HG02678 (cell line): ENCODE data around the gene ELMO1.
"Not testable (repeated sequence)": the region's sequence is repeated elsewhere in the genome, so short reads cannot be mapped to it uniquely, and the experiment has no call there.

Experiments
- ATAC-seq: cut with Tn5 transposase; IDR thresholded peaks from one replicate; pipeline ENCODE4 v1.9.1; 2021; ENCODE audit warnings: mild to moderate bottlenecking, moderate library complexity; ENCODE audit not compliant: unreplicated experiment

ELMO1 gene

GRCh38 chr7:37149773-37150124, 298.9 kb downstream of the ELMO1 start:
- ATAC-seq, result no peak

- ATAC-seq, result no peak
Measured at GRCh38 chr7:37149051-37149772, 299.5 kb downstream of the ELMO1 start.

DNA sequence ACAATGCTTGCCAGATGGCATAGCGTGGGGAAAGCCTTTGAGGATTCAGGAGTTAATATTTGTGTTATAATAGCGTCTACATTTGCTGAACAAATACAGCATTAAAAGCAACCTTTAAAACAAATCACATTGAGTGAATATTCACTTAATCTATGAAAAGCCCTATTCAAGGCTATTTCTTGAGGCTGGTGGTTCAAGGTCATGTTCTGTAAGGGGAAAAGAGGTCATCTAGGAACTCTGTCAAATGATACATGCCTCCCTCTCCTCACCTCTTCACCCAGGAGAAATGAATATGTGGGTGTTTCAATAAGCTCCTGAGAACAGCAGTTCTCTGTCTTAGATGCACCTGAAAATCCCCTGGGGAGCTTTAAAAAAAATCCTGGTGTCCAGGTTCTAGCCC, 303.0 kb downstream of the ELMO1 start:
- no peak for ATAC-seq

DNA sequence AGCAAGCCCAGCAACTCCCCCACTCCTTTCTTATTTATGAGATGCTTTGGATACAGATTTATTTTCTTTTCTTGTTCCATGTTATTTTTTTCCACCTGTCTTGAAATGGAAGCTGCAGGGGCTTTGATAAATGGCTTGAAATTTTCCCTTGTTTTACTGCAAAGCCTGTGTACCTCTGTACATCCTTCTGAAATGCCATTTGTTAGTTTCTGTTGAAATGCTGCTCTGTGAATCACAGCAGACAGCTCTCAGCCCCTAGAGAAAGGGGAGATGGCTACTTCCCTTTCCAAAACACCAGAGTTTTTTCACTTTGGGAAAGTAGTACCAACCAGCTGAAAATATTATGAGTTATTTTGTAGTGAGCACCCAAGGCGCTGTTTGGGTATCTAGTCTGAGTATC, 304.2 kb downstream of the ELMO1 start:
- no peak for ATAC-seq

DNA sequence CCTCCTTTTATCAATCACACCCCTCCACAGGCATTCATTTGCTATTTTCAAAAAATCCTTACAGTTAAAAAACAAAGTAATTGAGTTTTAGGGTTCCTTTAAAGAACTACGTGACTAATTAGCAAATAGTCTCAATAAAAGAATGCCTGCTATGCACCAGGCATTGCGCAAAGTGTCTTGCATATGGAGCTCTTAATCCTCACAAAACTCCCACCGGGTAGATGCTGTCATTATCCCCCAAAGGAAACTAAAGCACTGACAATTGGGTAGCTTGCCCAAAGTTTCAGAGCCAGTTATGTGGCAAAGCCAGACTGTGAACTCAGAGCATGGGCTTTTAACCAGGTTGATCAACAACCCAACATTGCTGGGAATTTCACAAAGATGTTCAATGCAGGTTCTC, 305.7 kb downstream of the ELMO1 start:
- no peak for ATAC-seq

- no peak for ATAC-seq
Measured at GRCh38 chr7:37141742-37142141, 306.9 kb downstream of the ELMO1 start.

DNA sequence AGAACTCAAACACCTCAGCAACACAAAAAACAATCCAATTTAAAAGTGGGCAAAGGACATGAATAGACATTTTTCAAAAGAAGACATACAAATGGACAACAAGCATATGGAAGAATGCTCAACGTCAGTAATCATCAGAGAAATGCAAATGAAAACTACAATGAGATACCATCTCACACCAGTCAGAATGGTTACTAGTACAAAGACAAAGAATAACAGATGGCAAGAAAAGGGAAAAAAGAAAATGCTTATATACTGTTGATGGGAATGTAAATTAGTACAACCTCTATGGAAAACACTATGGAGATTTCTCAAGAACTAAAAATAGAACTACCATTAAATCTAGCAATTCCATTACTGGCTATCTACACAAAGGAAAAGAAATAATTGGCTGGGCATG, 314.8 kb downstream of the ELMO1 start:
- not testable (repeated sequence) for ATAC-seq

DNA sequence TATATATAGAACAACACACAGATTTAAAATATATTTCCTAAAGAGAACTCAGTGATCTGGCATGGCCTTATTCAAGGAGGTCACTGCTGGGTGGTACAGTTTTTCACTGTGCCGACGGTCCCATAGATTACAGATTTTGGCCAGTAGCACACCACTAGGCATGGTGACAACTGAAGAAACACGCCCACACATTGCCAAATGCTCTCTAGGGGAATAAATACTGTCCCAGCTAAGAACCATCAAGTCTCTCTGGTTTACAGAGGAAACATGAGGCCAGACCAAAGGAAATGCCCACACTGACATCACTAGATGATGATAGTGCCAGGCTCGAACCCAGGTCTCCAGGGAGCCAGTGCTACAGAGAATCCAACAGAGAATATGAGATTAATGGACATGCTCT, 316.8 kb downstream of the ELMO1 start:
- ATAC-seq, result no peak

GRCh38 chr7:37129035-37129425, 319.6 kb downstream of the ELMO1 start:
- ATAC-seq, result no peak

DNA sequence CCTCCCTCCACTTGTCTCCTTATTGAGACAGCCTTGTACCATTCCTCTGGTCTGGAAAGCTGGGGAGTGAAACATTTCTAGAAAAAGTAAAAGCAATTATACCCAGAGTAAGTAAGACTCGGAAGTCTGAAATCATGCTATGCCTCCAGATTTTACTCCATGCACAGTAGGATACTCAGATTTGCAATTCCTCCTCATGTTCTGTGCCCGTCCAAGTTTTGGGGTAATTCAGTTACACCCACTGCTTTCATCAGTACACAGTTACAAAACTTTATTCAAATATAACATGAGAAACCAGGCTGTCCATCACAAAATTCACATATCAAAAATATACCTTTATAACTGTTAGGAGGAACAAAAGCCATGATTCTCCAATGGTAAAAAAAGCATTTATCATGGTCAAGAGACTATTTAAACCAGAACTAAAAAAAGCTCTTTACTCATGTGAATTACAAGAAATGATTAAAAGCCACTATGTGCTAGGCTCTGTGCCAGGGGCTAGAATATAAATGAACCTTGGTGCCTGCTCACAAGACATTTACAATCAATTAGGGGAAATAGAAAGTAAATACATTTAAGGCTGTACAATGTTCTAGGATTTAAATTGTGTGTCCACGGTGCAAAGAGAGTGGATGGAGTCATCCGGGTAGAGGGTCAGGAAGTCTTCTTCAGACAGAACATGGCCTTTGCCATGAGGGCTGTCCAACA, 320.2 kb downstream of the ELMO1 start:
- ATAC-seq, result no peak

- ATAC-seq, result no peak
Measured at GRCh38 chr7:37119296-37119860, 329.3 kb downstream of the ELMO1 start.

DNA sequence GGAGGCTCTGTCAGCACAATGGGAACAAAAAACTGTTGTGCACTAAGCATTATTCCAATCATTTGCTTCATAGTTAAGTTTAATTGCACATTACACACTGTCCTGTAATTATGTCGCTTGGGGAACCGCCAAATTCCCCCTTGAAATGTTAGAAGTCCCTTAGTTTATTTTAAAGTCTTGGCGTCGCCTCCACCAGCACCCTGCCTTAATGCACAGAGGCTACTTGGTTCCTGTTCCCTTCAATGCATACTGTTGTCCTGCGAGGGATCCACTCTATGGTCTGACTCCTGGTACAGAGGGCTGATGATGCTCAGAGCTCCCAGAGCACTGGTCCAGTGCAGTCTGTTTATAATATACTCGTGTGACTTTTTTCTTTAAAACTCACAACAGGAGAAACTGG, 330.7 kb downstream of the ELMO1 start:
- no peak for ATAC-seq

- no peak for ATAC-seq
Measured at GRCh38 chr7:37117292-37117691, 331.4 kb downstream of the ELMO1 start.

GRCh38 chr7:37116093-37116701, 332.5 kb downstream of the ELMO1 start:
- no peak for ATAC-seq

GRCh38 chr7:37113661-37114355, 334.9 kb downstream of the ELMO1 start:
- no peak for ATAC-seq

DNA sequence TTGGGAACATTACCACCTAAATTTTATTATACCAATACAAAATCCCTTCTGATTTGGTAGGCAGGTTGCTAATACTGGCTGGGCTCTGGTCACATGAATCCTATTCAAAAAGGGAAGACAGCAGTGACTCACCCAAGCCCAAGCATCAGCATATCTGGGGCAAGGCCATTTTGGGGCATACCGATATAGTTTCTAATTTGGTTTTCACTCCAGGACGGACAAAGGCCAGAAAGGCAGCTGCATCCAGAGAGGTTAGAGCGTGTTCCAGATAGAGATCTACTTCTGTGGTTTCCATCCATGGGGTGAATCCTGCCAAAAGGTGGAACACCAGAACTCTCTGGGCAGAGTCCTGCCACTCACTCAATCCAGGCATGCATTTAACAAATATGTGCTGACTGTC, 335.8 kb downstream of the ELMO1 start:
- ATAC-seq, result no peak

- no peak for ATAC-seq
Measured at GRCh38 chr7:37112218-37112617, 336.4 kb downstream of the ELMO1 start.

DNA sequence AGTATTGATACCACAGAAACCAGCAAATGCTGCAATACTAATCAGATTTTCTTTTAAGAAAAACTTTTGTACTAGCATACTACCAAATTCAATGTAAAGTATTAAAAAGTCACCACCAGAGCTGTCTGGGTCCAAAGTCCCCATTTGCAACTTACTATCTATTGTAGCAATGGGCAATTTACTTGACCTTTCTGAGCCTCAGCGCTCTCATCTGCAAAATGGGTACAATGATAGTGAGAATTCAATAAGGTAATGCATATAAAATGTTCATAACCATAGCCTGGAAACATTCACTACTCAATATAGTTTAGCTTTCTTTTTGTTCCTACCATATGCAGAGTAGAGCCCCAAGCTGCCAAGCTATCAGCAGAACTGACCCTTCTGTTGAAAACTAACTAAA, 337.2 kb downstream of the ELMO1 start:
- no peak for ATAC-seq

DNA sequence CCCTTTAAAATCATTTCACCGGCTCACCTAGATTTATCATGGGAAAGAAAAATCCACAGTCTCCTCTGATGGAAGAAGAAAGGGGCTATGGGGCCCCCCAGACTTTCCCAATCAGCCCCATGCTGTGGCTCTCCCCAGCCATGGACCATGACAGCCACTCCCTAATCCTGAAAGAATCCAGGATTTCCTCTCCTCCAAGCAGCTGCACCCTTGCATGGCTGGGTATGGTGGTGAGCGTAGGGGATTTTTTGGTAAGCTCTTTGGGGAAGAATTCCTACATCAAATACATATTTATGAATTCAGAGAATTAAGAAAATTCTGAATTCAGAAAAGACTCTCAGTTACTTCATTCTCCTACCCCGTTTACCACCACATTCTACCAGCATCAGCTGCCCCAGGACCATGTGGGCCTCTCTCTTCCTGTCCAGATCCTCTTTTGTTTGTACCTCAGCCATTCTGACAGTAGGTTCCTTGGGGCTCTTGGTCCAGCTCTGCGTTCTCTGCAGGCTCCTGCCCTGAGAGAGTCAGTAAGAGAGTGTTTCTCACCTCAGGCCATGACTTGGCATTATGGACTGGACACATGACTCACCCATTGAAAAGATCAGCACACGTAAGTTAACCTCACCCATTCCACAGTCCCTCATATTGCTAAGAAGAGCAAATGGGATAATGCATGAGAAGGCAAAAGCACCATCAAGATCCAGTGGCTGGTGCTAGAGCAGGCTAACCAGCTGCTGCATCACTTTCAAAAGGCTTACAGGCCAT, 337.8 kb downstream of the ELMO1 start:
- no peak for ATAC-seq

DNA sequence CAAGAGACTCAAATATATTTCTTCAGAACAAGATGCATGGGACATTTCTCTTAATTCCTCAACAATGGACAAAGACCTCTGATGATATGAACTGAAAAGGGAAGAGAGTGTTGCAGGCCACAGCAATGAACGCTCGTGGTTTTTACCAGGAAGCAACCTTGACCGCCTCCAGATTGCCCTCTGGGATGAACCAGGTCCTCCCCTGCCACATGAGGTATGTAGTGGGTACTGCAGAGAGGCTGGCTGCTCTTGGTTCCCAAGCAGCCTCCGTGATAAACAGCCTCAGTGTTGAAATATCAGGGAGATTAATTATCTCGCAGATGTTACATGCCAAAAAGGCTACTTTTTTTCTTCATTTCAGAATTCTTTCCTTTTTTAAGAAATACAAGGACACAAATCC, 338.8 kb downstream of the ELMO1 start:
- no peak for ATAC-seq
